HG02840 (cell line): ENCODE results near the gene NET1.

Experiments
- ATAC-seq: cut with Tn5 transposase; IDR thresholded peaks from one replicate; pipeline ENCODE4 v1.9.1; 2021; ENCODE audit warnings: mild to moderate bottlenecking, moderate library complexity, moderate number of reproducible peaks; ENCODE audit not compliant: unreplicated experiment, low FRiP score

Gene NET1

DNA sequence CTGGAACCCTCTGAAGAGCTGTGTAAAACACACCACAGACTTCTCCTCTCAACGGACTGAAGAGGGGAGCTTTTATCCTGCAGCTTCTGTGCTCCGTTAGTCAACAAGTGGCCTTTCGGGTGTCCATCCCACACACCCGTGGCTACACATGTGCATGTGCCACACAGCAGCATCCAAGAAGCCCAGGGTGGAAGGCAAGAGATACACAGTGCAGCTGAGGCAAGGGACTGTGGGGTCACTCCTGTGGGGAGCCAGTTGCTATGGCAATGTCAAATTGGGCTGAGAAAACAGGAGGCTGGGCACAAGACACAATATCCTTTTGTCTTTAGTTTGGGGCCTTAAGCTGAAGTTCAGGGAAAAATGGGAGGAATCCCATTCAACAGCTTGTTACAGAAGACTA is 28.7 kb downstream of the NET1 start:
- no peak for ATAC-seq

DNA sequence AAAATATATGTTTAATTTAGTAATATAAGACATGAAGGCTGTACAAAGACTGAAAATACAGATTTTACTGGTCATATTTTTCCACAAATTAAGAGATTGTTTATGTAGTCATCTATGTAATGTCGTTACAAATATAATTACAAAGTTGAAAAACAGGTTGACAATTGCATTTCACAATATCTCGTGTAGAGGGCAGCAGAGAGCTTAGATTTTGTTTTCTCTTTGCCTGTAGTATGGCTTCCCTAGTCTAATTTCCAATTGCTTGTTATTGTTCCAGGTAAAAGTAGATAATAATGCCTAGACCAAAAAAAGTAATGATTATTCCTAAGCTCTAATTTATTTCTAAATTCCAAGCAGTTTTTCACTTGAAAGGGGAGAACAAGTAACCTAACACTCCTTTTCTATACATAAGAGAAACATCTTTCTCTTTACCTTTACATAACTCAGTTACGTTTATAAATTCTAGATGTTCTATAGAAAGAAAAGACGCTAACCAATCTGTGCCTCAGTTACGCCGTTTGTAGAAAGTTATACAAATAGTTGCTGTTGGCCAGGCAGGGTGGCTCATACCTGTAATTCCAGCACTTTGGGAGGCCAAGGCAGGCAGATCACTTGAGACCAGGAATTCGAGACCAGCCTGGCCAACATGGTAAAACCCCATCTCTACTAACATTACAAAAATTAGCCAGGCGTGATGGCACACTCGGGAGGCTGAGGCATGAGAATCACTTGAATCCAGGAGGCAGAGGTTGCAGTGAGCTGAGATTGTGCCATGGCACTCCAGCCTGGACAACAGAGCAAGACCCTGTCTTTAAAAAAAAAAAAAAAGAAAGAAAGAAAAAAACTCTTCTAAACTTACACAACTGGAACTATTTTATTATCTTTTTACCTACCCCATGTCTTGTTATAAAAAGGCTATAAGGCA is 30.0 kb downstream of the NET1 start:
- no peak for ATAC-seq

GRCh38 chr10:5442990-5443370 is 30.6 kb downstream of the NET1 start:
- peak; percentile 21 for ATAC-seq

DNA sequence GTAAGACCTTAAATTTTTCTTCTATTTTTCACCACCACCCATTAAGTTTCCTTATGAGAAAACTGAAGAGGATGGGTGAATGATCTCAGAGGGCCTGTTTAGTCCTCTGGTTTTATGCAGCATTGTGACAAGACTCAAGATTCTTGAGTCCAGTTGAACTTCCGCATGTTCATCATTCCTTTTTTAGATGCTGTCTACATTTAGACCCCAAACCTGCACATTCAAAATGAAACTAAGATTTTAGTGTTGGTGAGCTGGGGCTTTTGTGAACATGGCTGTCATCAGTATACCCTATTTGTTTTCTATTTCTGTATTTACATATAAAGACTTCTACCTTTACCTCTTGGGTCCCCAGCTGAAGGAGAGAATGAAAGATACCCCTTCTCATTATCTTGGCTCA is 31.1 kb downstream of the NET1 start:
- ATAC-seq = peak; percentile 77

- ATAC-seq = no peak
Measured at GRCh38 chr10:5445006-5445405, 32.6 kb downstream of the NET1 start.

- no peak for ATAC-seq
Measured at GRCh38 chr10:5446390-5446926, 34.1 kb downstream of the NET1 start.

DNA sequence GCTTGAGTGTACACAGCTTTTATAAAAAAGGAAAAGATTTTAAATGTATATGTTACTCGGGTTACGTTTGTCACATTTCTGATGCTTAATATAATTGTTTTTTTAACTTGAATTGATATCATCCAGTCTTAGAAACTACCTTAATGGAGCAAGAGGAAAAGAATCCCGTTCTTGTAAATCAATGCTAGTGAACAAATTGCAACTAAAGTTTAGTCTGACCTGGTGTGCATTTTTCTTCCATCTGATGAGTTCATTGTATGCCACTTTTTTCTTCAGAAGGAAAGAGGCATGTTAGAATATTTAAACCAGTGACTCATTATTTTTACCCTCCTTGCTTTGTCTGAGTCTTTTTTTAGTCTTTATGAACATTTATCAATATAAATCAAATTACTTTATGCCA is 34.7 kb downstream of the NET1 start:
- ATAC-seq = no peak

- ATAC-seq = peak; percentile 48
Measured at GRCh38 chr10:5447611-5448071, 35.3 kb downstream of the NET1 start.

GRCh38 chr10:5448333-5449001 is 36.1 kb downstream of the NET1 start:
- no peak for ATAC-seq

DNA sequence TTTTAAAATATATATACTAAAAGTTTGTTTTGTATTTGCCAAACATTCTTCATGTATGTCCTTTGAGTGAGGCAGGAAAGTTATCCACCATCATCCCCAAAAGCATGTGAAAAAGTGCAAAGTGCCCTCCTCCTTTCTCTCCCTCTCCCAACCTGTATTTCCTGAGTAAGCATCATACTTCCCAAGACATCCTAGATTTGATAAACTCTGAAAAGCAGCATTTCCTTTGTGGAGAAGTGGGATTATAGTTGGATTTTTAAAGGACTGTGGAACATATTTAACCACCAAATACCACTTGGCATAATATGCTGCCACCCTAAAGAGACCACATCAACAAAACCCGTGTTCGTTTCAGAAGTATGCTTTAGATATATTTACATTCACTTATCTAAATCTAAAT is 36.9 kb downstream of the NET1 start:
- ATAC-seq = no peak

DNA sequence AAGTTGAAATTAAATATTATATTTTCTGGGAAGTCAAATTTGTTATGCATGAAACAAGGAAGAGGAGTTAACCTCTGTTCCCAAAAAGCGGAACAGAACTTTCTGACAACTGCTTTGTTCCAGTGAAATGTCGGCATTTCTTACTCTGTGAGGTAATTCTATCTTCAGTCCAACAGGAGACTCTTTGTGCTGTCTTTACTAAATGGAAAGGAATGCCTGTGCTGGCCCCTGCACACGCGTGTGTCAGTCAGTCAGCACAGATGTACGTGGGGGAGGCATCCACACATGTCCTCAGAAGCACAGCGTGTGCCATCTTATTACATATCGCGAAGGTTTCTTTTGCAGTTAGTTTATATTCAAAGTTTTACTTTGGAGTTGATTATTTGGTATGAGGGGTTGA is 37.5 kb downstream of the NET1 start:
- ATAC-seq = no peak

GRCh38 chr10:5450605-5451384 is 38.4 kb downstream of the NET1 start:
- no peak for ATAC-seq

- ATAC-seq = no peak
Measured at GRCh38 chr10:5453749-5454489, 41.6 kb downstream of the NET1 start.

GRCh38 chr10:5456563-5456962 is 44.2 kb downstream of the NET1 start:
- no peak for ATAC-seq

- ATAC-seq = no peak
Measured at GRCh38 chr10:5457741-5458140, 45.4 kb downstream of the NET1 start.

DNA sequence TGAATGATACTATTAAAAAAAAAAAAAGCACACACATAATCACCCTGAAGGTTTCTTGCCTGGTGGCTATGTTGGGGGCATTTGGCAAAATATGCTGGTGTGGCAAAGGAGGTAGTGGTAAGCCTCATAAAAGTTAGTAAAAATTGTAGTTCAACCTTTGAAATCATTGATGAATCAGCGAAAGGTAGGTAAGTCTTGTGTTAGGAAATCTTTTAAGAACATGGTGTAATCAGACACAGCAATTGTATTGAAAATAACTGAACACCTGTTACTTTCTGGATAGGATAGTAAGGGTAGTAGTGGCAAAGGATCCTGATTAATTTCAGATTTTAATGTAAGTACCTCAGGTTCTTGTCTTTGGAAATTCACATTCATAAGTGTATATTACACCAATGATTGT is 46.1 kb downstream of the NET1 start:
- no peak for ATAC-seq

- no peak for ATAC-seq
Measured at GRCh38 chr10:5458949-5459747, 46.8 kb downstream of the NET1 start.

DNA sequence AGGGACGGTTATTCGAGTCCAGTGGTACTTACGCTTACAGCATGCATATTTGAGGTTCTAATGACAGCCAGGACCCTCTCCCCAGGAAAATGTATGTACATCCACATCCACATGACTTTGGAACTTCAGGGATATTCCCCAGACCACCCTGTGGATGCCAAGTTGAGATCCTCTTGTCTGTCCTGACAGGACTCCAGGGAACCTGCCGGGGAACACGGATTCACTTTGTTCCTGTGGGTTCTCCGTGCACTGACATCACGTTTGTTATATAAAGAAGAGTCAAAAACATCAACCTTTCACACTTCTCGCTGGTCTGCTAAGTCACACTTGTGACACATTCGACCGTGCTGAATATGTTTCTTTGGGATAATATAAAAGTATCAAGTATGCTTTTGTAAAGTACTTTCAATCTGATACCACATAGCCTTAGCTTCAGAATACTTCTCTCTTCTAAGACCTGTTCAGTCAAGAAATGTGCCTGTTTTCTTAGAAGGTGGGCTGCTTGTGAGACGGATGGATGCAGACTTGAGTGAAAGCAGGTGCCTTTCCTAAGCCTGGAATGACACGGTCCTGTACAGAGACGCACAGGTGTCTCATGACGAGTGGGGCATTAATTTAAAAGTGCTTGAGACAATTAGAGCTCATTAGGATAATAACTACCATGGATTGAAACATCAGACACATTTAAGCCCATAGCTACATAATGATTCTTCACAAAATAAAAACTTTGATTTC is 48.3 kb downstream of the NET1 start:
- no peak for ATAC-seq

- no peak for ATAC-seq
Measured at GRCh38 chr10:5461203-5461588, 48.8 kb downstream of the NET1 start.
